CD4-positive, alpha-beta T cell treated with Interleukin-1 beta for 1 hour (primary cell): ENCODE data around the gene TMEM253.
A peak's percentile ranks its signal among the peaks of the same experiment; 100 is the strongest.

Experiments used
- DNase-seq, 2 donors: peaks; one replicate each; pipeline ENCODE4 v3.0.0-alpha.2; 2020 to 2022

The TMEM253 gene

DNA sequence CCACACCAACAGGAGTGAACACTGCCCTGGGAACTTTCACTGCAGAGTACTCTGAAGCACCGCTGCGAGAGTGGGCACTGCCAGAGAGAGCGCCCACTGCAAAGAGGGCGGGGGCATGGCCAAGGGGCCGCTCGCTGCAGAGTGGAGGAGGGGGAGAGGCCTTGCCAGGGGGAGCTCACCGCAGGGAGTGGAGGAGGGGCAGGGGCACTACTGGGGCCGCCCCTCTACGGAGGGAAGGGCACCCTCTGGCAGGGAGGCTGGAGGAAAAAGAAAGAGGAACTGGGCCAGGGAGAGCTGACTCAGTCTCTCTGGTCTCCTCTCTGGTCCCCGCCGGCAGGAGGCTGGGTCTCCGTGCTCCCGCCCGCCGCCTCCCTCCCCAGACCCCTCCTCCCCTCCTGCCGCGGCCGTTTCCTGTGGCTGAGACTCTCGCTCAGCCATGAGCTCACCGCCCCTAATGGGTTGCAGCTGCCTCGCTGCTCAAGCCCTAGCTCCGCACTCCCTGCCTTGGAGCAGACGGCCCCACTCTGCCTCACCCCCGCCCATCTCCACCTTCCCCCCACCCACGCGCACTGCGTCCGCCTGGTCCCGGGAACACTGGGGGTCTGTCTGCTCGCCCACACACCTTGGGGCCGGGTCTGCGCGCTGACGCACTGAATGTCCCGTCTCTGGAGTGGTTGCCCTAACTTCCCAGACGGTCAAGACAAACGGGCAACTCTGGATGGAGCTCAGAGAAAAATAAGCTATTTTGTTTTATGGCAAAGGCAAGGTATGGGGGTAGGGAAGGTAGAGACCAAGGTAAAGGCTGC, 29.4 kb upstream of the TMEM253 start:
- peak; percentile 59 to 80 for DNase-seq

DNA sequence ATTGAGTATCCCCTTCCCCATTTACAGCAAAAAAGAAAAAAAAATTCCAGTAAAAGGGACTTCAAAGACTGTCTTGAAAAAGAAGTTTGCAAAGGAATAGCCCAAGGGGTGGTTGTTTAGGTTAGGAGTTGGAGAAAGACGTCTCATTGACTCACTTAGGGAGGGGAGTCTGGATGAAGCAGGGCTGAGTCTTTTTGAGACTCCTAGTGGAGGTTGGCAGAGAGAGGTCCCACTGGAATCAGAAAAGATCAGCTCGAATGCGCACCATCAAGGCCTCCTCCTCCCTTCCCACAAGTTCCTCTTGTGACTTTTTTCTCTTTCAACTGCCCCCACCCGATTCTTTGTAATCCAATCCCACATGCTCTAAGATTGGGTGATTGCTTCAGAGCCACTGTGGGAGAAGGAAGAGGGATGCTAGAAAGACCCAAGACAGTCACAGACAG, 28.8 kb upstream of the TMEM253 start:
- DNase-seq, result no peak

DNA sequence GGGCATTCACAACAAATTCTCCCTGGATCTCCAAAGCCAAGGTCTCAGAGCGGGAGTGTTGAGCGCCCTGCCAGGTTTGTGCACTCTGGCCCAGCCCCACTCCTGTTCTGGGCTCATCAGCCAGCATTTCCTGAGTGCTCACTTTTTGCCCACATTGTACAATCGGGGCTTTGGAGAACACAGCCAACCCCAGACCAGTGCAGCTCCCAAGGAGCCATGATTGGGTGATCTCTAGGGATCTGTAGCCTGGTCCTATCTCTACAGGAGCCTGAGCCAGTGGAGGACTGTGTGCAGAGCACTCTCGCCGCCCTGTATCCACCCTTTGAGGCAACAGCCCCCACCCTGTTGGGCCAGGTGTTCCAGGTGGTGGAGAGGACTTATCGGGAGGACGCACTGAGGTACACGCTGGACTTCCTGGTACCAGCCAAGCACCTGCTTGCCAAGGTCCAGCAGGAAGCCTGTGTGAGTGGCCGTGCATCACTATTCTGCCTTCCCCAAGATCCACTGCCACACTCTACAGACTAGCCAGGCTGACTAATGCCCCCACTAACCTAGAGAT, 28.0 kb upstream of the TMEM253 start:
- DNase-seq, result no peak

GRCh38 chr14:21073921-21074320, 26.9 kb upstream of the TMEM253 start:
- no peak for DNase-seq

- no peak for DNase-seq
Observed at GRCh38 chr14:21074398-21075272, 26.2 kb upstream of the TMEM253 start.

- DNase-seq, result no peak
Observed at GRCh38 chr14:21075719-21076437, 25.0 kb upstream of the TMEM253 start.

- no peak for DNase-seq
Observed at GRCh38 chr14:21077672-21078071, 23.2 kb upstream of the TMEM253 start.

DNA sequence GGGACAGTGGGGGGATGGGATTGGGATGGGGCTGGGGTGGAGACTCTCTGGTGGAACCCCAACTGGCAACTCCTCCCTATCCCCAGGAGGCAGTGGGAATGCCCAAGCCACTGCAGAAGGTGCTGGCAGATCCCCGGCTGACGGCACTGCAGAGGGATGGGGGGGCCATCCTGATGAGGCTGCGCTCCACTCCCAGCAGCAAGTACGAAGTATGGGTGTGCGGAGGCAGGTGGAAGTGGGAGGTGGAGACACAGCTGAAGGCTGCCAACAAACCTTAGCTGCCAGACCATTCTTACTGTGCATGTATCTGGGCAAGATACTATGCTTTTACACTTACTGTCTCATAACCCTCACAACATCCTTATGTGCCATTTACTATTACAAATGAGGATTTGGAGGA, 22.6 kb upstream of the TMEM253 start:
- DNase-seq, result no peak

GRCh38 chr14:21078726-21079125, 22.1 kb upstream of the TMEM253 start:
- no peak for DNase-seq

DNA sequence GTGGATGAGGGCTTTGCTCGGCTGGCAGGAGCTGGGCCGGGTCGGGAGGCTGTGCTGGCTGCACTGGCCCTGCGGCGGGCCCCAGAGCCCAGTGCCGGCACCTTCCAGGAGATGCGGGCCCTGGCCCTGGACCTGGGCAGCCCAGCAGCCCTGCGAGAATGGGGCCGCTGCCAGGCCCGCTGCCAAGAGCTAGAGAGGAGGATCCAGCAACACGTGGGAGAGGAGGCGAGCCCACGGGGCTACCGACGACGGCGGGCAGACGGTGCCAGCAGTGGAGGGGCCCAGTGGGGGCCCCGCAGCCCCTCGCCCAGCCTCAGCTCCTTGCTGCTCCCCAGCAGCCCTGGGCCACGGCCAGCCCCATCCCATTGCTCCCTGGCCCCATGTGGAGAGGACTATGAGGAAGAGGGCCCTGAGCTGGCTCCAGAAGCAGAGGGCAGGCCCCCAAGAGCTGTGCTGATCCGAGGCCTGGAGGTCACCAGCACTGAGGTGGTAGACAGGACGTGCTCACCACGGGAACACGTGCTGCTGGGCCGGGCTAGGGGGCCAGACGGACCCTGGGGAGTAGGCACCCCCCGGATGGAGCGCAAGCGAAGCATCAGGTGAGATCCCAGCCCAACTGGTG, 19.2 kb upstream of the TMEM253 start:
- no peak for DNase-seq

DNA sequence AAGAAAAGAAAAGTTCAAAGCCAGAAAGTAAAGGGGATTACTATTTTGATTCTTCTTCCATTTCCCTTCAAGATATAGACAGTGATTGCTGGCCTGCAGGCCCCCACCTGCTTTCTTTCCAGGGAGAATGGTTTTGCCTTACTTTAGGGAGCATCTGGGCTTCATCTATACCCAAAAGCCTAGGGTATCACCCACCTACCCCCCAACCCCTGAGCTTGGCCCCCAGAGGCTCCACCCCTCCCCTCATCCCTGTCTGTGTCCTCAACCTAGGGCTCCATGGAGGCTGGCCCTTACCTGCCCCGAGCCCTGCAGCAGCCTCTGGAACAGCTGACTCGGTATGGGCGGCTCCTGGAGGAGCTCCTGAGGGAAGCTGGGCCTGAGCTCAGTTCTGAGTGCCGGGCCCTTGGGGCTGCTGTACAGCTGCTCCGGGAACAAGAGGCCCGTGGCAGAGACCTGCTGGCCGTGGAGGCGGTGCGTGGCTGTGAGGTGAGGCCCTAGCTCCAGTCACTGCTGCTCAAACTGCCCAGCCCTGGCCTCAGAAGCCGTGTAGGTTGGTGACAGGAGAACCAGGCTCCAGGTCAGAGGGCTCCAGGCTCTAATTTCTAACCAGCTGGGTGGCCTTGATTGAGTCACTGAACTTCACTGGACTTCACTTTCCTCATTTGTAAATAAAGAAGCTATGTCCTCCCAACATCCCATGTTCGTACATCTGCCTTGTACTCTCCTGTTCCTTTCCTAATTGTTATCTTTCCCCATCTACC, 17.1 kb upstream of the TMEM253 start:
- DNase-seq, result no peak

- no peak for DNase-seq
Observed at GRCh38 chr14:21084396-21084795, 16.5 kb upstream of the TMEM253 start.

DNA sequence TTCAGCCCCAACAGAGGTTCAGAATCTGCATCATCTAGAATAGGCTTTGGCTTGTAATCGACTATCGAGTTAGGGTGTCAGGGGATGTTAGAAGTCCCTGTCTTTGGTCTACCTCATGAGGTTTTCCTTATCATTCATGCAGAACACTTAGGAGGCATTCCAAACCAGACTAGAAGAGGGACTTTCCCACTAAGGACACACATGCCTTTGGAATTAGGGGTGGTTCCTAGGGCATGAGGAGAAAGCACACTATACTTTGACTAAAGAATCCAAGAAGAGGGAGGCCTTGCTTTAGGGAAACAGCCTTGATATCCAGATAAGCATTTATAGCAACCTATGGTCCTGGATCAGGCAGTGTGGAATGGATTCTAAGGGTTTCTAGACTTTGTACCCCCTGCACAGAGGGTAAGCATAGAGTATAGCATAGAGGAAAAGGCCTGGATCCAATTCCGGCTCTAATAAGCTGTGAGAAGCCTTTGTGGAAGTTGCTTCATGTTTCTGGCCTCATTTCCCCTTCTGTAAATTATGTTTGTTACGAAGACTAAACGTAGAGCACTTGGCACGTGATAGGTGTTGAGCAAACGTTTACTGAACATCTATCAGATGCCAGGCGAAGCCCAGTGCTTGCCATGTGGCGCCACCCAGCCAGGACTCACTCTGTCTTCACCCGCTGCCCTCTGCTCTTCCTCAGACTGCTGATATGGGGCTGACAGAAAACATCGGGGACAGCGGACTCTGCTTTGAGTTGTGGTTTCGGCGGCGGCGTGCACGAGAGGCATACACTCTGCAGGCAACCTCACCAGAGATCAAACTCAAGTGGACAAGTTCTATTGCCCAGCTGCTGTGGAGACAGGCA, 15.6 kb upstream of the TMEM253 start:
- peak in 1 of 2 donors; percentile 50 for DNase-seq

DNA sequence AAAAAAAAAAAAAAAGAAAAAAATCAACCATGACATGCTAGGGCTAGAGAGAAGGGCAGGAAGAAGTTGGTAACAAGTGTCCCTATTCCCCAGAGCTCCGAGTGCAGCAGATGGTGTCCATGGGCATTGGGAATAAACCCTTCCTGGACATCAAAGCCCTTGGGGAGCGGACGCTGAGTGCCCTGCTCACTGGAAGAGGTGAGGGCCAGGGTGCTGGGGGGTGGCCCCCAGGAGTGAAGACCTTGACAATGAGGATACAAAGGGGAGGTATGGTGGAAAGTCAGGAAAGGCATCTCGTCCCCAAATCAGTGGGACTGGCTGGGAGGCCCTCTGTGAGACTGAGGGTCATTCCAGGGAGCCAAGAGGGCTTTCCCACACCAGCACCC, 14.0 kb upstream of the TMEM253 start:
- no peak for DNase-seq

- DNase-seq, result peak; percentile 93 to 94
Observed at GRCh38 chr14:21087294-21088091, 13.4 kb upstream of the TMEM253 start.

DNA sequence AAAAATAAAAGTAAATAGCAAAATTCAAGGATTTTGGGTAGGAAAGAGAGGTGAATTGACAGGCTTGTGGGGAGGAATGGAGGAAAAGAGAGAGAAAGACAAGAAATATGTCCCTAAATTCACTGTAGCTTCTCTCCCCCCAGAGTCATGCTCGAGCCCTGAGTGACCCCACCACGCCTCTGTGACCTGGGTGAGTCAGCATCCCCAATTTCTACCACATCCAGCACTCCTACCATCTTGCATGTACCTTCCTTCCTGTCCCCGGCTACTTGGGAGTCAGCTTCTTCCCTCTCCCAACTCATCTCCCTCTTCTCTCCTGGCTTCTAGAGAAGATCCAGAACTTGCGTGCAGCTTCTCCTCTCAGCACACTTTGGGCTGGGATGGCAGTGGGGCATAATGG, 12.2 kb upstream of the TMEM253 start:
- no peak for DNase-seq

DNA sequence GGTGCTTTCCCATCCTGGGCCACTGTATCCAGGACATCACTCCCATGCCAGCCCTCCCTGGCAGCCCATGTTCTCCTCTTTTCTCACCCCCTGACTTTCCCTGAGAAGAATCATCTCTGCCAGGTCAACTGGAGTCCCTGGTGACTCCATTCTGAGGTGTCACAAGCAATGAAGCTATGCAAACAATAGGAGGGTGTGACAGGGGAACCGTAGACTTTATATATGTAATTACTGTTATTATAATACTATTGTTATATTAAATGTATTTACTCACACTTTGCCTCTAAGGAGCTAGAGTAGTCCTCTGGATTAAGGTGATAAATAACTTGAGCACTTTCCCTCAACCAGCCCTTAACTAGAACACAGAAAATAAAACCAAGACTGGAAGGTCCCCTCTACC, 11.6 kb upstream of the TMEM253 start:
- DNase-seq, result no peak

DNA sequence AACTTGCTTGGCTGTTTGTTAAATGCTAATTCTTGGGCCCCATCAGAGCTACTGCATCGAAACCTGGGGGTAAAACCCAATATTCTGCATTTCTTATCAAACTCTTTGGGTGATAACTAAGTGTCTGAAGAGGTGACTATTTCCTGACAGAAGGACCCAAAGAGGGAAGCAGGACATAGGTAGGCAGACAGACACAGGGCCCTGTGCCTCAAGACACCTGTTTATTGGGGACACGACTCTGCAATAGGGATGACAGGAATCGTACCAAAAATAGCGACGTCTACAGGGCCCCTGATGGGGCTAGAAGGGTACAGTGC, 11.0 kb upstream of the TMEM253 start:
- DNase-seq, result no peak

DNA sequence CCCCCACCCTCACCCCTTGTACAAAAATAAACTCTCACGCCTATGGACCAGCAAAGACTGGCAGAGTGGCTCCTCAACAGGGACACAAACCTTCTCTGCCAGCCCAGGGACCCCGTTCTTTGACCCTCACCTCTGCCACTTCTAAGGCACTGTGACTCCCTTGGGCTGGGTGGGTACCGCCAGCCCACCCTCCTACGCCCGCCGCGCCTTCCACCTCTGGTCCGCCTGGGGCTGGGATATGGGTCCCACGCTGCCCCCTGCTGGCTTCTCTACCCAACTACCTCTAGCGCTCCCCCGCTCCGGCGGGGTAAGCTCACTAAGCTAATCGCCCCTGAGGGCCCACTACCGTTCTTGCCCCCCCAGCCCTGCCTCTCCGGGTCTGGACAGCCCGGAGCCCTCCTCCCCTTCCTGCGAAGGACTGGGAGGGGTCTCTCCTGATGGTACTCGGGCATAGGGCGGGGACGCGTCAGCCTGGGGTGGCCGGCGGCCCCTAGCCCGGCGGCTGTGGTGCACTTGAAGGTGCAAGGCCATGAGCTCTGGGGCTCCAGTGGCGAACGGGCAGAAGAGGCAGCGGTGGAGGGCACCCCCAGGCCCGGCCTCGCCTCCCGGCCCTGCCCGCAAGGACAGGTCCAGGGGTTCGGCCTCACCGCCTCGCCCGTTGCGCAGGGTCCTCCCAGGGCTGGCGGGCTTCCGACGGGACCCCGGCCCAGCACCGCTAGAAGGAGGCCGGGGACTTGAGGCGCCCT, 10.5 kb upstream of the TMEM253 start:
- DNase-seq, result no peak
